ENCODE data around the gene ZMYM3. TPM values are rescaled to one million over a fixed set of nuclear protein-coding genes. Genes with fewer than 3 reads are reported as not detected.

The ZMYM3 gene
- total and polyA plus RNA-seq, 9 donors = 17.2 to 75.8 (median 50.1) TPM

GRCh38 chrX:71217298-71217697 lies 36.6 kb downstream of the ZMYM3 start:
- WGBS, 3 donors = 77 to 80% (median 79%) methylated on average over 6 of the region's 6 CpGs
- Histone ChIP-seq H3K27ac (no peak overlapping the region), H3K27me3 (no peaks in the 10 kb centered on the region), H3K36me3 (no peaks in the 10 kb centered on the region), H3K9me3 (no peaks in the 10 kb centered on the region), H3K4me3 (no peak overlapping the region), H3K4me1 (ENCODE audit: insufficient read depth) (no peaks in the 10 kb centered on the region)
- intact Hi-C loops (cut with DNase I) = no loop called here
- TF ChIP-seq POLR2A (IDR thresholded peaks at IDR 0.05) (no peak), CTCF (IDR thresholded peaks at IDR 0.05) (no peak), EP300 (IDR thresholded peaks at IDR 0.05) (no peak)
- DNase-seq = no peak

- Histone ChIP-seq H3K36me3 (no peaks in the 10 kb centered on the region), H3K9me3 (no peaks in the 10 kb centered on the region), H3K4me3 (no peak overlapping the region), H3K4me1 (ENCODE audit: insufficient read depth) (no peaks in the 10 kb centered on the region), H3K27ac (no peak overlapping the region), H3K27me3 (no peaks in the 10 kb centered on the region)
- peak in 1 of 5 donors; percentile 37 for DNase-seq
- WGBS, 3 donors = 32 to 41% (median 32%) methylated on average over 6 of the region's 6 CpGs
- TF ChIP-seq CTCF (IDR thresholded peaks at IDR 0.05) (no peak), EP300 (IDR thresholded peaks at IDR 0.05) (no peak), POLR2A (IDR thresholded peaks at IDR 0.05) (no peak)
- intact Hi-C loops (cut with DNase I) = no loop called here
Measured at GRCh38 chrX:71216485-71216884, 37.5 kb downstream of the ZMYM3 start.

- Histone ChIP-seq H3K27me3 (no peaks in the 10 kb centered on the region), H3K27ac (no peak overlapping the region), H3K4me1 (ENCODE audit: insufficient read depth) (no peaks in the 10 kb centered on the region), H3K36me3 (no peaks in the 10 kb centered on the region), H3K4me3 (no peak overlapping the region), H3K9me3 (no peaks in the 10 kb centered on the region)
- TF ChIP-seq CTCF (IDR thresholded peaks at IDR 0.05) (no peak), EP300 (IDR thresholded peaks at IDR 0.05) (no peak), POLR2A (IDR thresholded peaks at IDR 0.05) (no peak)
- intact Hi-C loops (cut with DNase I) = no loop called here
- WGBS, 3 donors = 82 to 86% (median 85%) methylated on average over 10 of the region's 10 CpGs
- DNase-seq = no peak
Measured at GRCh38 chrX:71215338-71215912, 38.5 kb downstream of the ZMYM3 start.

GRCh38 chrX:71214604-71215337 lies 39.2 kb downstream of the ZMYM3 start:
- no peaks in the 10 kb centered on the region for H3K27me3 ChIP-seq
- H3K36me3 ChIP-seq = no peaks in the 10 kb centered on the region
- TF ChIP-seq EP300 (IDR thresholded peaks at IDR 0.05) (no peak), CTCF (IDR thresholded peaks at IDR 0.05) (no peak), POLR2A (IDR thresholded peaks at IDR 0.05) (no peak)
- intact Hi-C loops (cut with DNase I) = no loop called here
- H3K4me3 ChIP-seq = no peak overlapping the region
- H3K27ac ChIP-seq = no peak overlapping the region
- H3K4me1 ChIP-seq (ENCODE audit: insufficient read depth) = no peaks in the 10 kb centered on the region
- no peak for DNase-seq
- WGBS, 3 donors = 75 to 80% (median 77%) methylated on average over 5 of the region's 5 CpGs
- no peaks in the 10 kb centered on the region for H3K9me3 ChIP-seq

All from ovary (tissue), 9 donors.